ENCODE results near the gene EEF2K. TPM values are rescaled to one million over a fixed set of nuclear protein-coding genes. Genes with fewer than 3 reads are reported as not detected.

Gene EEF2K
- total RNA-seq, 2 donors from 2014 or later, result 9.8 to 15.8 TPM

DNA sequence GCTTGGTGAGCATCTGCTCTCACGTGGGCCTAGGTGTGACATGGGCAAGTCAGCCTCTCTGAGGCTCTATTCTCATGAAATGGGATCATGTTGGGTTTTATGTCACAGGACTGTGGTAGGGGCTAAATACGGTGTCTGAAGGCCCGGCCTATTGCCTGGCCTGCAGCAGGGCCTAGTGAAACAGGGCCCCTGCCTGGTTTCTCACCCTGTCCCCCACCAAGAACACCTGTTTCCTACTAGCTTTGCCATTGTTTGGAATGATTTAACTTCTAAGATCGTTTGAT, 120.2 kb downstream of the EEF2K start:
- no peak for DNase-seq
- 91 to 96% methylated on average over 4 of the region's 4 CpGs for WGBS, 2 experiments (ENCODE audit: insufficient coverage in 1 of 2, insufficient read length in 1 of 2)
- Histone ChIP-seq H3K4me3 (ENCODE audit: low read length) (no peak overlapping the region), H3K27me3 (ENCODE audit: control insufficient read depth, insufficient read depth, low read length, poor library complexity, severe bottlenecking) (no peaks in the 10 kb centered on the region), H3K9me3 (ENCODE audit: control insufficient read depth, low read length) (no peaks in the 10 kb centered on the region), H3K9ac (ENCODE audit: extremely low read depth, low read length, poor library complexity, severe bottlenecking) (no peak overlapping the region), H3K27ac (ENCODE audit: low read depth, low read length) (no peak overlapping the region), H3K4me1 (ENCODE audit: control insufficient read depth, insufficient read depth, low read length) (no peaks in the 10 kb centered on the region), H3K36me3 (ENCODE audit: control insufficient read depth, insufficient read depth, low read length) (peaks cover 74% of the 10 kb centered on the region)
- no peak overlapping the region for H3K4me3 Mint-ChIP-seq
- H3K27ac Mint-ChIP-seq, result no peak overlapping the region
- no peaks in the 10 kb centered on the region for H3K9me3 Mint-ChIP-seq
- no peaks in the 10 kb centered on the region for H3K27me3 Mint-ChIP-seq (ENCODE audit: insufficient read depth)
- peaks cover 61% of the 10 kb centered on the region for H3K36me3 Mint-ChIP-seq (ENCODE audit: low read depth)
- H3K4me1 Mint-ChIP-seq, result no peaks in the 10 kb centered on the region
- no peak for TF ChIP-seq CTCF (conservative IDR thresholded peaks at IDR 0.05)

DNA sequence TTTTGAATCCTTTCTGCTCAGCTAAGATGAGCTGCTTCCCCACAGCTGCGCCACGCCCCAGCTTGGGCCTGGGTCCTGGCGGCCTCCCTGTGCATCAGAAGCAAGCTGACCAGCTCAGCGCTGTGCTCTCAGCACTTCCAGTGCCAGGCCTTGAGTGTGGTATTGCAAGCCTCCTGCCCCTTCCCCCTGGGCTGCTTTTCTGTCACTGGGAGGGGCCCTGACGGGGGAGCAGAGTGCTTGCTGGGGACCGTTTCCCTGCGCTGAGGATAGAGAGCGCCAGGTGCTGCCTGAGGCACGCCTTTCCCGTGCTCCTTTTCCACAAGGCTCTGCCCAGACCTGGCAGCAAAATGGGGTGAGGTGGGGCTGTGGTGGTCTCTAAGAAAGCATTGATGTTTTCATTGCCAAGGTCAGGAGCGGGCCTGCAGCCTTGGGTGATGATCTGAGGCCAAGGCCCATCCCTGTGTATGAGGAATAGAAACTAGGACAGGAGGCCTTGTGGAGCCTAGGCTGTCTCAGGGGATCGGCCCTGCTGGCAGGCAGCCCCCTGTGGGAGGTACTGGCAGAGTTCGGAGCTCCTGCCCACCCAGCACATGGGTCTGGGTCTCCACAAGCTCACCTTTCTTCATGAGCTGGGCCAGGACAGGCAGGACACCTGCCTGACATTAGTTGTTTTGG, 120.8 kb downstream of the EEF2K start:
- Histone ChIP-seq H3K4me1 (ENCODE audit: control insufficient read depth, insufficient read depth, low read length) (no peaks in the 10 kb centered on the region), H3K4me3 (ENCODE audit: low read length) (no peak overlapping the region), H3K27ac (ENCODE audit: low read depth, low read length) (no peak overlapping the region), H3K27me3 (ENCODE audit: control insufficient read depth, insufficient read depth, low read length, poor library complexity, severe bottlenecking) (no peaks in the 10 kb centered on the region), H3K9me3 (ENCODE audit: control insufficient read depth, low read length) (no peaks in the 10 kb centered on the region), H3K36me3 (ENCODE audit: control insufficient read depth, insufficient read depth, low read length) (peaks cover 74% of the 10 kb centered on the region), H3K9ac (ENCODE audit: extremely low read depth, low read length, poor library complexity, severe bottlenecking) (no peak overlapping the region)
- H3K27me3 Mint-ChIP-seq (ENCODE audit: insufficient read depth), result no peaks in the 10 kb centered on the region
- no peaks in the 10 kb centered on the region for H3K4me1 Mint-ChIP-seq
- no peak for TF ChIP-seq CTCF (conservative IDR thresholded peaks at IDR 0.05)
- H3K36me3 Mint-ChIP-seq (ENCODE audit: low read depth), result peaks cover 66% of the 10 kb centered on the region
- H3K9me3 Mint-ChIP-seq, result no peaks in the 10 kb centered on the region
- no peak overlapping the region for H3K4me3 Mint-ChIP-seq
- no peak overlapping the region for H3K27ac Mint-ChIP-seq
- WGBS, 2 experiments (ENCODE audit: insufficient coverage in 1 of 2, insufficient read length in 1 of 2), result 88 to 96% methylated on average over 5 to 13 of the region's 13 CpGs
- peak; percentile 36 for DNase-seq

GRCh38 chr16:22327446-22327775, 121.3 kb downstream of the EEF2K start:
- H3K36me3 Mint-ChIP-seq (ENCODE audit: low read depth), result peaks cover 70% of the 10 kb centered on the region
- DNase-seq, result no peak
- peaks cover 73% of the 10 kb centered on the region for H3K36me3 ChIP-seq (ENCODE audit: control insufficient read depth, insufficient read depth, low read length)

More at GRCh38 chr16:22327446-22327775, 121.3 kb downstream of the EEF2K start:
- H3K4me3 ChIP-seq (ENCODE audit: low read length), result no peak overlapping the region
- H3K9me3 ChIP-seq (ENCODE audit: control insufficient read depth, low read length), result no peaks in the 10 kb centered on the region
- Mint-ChIP-seq H3K9me3 (no peaks in the 10 kb centered on the region), H3K4me1 (no peaks in the 10 kb centered on the region), H3K27ac (no peak overlapping the region), H3K27me3 (ENCODE audit: insufficient read depth) (no peaks in the 10 kb centered on the region), H3K4me3 (no peak overlapping the region)
- no peak overlapping the region for H3K9ac ChIP-seq (ENCODE audit: extremely low read depth, low read length, poor library complexity, severe bottlenecking)
- 94 to 95% methylated on average over 4 to 6 of the region's 6 CpGs for WGBS, 2 experiments (ENCODE audit: insufficient coverage in 1 of 2, insufficient read length in 1 of 2)
- no peaks in the 10 kb centered on the region for H3K4me1 ChIP-seq (ENCODE audit: control insufficient read depth, insufficient read depth, low read length)
- no peak for TF ChIP-seq CTCF (conservative IDR thresholded peaks at IDR 0.05)
- no peaks in the 10 kb centered on the region for H3K27me3 ChIP-seq (ENCODE audit: control insufficient read depth, insufficient read depth, low read length, poor library complexity, severe bottlenecking)
- H3K27ac ChIP-seq (ENCODE audit: low read depth, low read length), result no peak overlapping the region

Data from endodermal cell (in vitro differentiated cells).